RKO (cell line): ENCODE measurements around the gene SHROOM1.
"Not testable (repeated sequence)": the region's sequence is repeated elsewhere in the genome, so short reads cannot be mapped to it uniquely, and the experiment has no call there.

Experiments used
- DNase-seq: peaks from one replicate; pipeline ENCODE4 v3.0.0-alpha.2; 2016; ENCODE audit warnings: low spot score

The SHROOM1 gene

GRCh38 chr5:132830436-132831094 is at the start of gene SHROOM1:
Gene SHROOM1, minus strand, starts transcription at chr5:132830647. Its CDS starts 4,507 bp downstream, at chr5:132826140.
- DNase-seq, result peak; percentile 87

GRCh38 chr5:132877938-132878337 is 47.5 kb upstream of the SHROOM1 start:
- DNase-seq, result no peak

- DNase-seq, result no peak
Measured at GRCh38 chr5:132877466-132877865, 47.0 kb upstream of the SHROOM1 start.

GRCh38 chr5:132876020-132876759 is 45.7 kb upstream of the SHROOM1 start:
- no peak for DNase-seq

GRCh38 chr5:132873930-132874271 is 43.5 kb upstream of the SHROOM1 start:
- no peak for DNase-seq

GRCh38 chr5:132873119-132873929 is 42.9 kb upstream of the SHROOM1 start, which contains the start of gene LEAP2:
Gene LEAP2, plus strand, starts transcription at chr5:132873668. Its CDS starts 27 bp downstream, at chr5:132873695.
- DNase-seq, result no peak

GRCh38 chr5:132872788-132873118 is 42.3 kb upstream of the SHROOM1 start:
- DNase-seq, result no peak

- no peak for DNase-seq
Measured at GRCh38 chr5:132871459-132872284, 41.2 kb upstream of the SHROOM1 start.

- DNase-seq, result no peak
Measured at GRCh38 chr5:132870801-132871200, 40.4 kb upstream of the SHROOM1 start.

- DNase-seq, result no peak
Measured at GRCh38 chr5:132868754-132869153, 38.3 kb upstream of the SHROOM1 start.

- DNase-seq, result peak; percentile 46
Measured at GRCh38 chr5:132867046-132867451, 36.6 kb upstream of the SHROOM1 start.

- DNase-seq, result peak; percentile 100
Measured at GRCh38 chr5:132866342-132867045, 36.0 kb upstream of the SHROOM1 start, which contains the start of the genes GDF9 and UQCRQ. Gene GDF9, minus strand, starts transcription at chr5:132866469. Its CDS starts 1,936 bp downstream, at chr5:132864533. Gene UQCRQ, plus strand, starts transcription at chr5:132866642. Its CDS starts 240 bp downstream, at chr5:132866882.

GRCh38 chr5:132865668-132866341 is 35.4 kb upstream of the SHROOM1 start:
- no peak for DNase-seq

GRCh38 chr5:132860742-132861141 is 30.3 kb upstream of the SHROOM1 start:
- no peak for DNase-seq

GRCh38 chr5:132859889-132860437 is 29.5 kb upstream of the SHROOM1 start:
- DNase-seq, result no peak

GRCh38 chr5:132856011-132856410 is 25.6 kb upstream of the SHROOM1 start:
- no peak for DNase-seq

GRCh38 chr5:132854992-132855391 is 24.5 kb upstream of the SHROOM1 start:
- not testable (repeated sequence) for DNase-seq

- no peak for DNase-seq
Measured at GRCh38 chr5:132854301-132854700, 23.9 kb upstream of the SHROOM1 start.

- DNase-seq, result no peak
Measured at GRCh38 chr5:132853790-132854189, 23.3 kb upstream of the SHROOM1 start.

GRCh38 chr5:132853323-132853722 is 22.9 kb upstream of the SHROOM1 start:
- no peak for DNase-seq
